GM18907 (cell line): ENCODE results near the gene RIT2.

Experiments used
- ATAC-seq: cut with Tn5 transposase; IDR thresholded peaks from one replicate; pipeline ENCODE4 v1.9.1; 2021; ENCODE audit warnings: mild to moderate bottlenecking, moderate library complexity; ENCODE audit not compliant: unreplicated experiment

The RIT2 gene

DNA sequence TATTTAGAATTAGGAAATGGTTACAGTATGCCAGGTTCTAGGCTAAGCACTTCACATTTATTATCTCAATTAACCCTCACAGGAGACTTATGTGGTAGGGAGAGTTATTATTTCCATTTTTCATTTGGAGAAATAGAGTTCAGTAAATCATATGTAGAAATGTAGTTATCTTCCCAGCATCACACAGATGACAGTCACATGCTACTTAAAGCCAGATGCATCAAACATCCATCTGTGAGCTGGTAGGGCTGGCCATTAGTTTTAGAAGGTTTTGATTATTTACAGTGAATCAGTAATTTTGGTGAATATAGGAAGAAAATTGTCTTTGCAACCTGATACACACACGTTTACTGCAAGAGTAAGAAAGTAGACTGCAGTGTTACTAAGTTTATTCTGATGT is 97.9 kb downstream of the RIT2 start:
- ATAC-seq = no peak

DNA sequence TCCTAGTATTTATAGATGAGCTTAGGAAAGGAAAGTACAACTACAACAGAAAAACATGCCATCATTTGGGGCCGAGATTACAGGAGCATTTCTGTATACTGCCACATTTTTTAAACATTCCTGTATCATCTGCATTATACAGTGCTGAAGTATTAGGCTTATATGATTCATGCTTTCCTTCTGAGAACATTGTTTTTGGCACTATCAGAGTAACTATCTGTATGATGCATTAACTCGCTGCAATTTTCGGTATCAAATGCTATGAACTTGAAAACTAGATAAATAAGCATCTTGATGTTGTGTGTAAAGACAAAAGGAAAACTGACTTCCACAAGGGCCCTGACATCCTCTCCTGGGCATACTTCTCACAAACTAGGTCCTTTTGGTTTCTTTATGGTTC is 102.0 kb downstream of the RIT2 start:
- ATAC-seq = no peak

- ATAC-seq = no peak
Measured at GRCh38 chr18:43012951-43013350, 102.5 kb downstream of the RIT2 start.

DNA sequence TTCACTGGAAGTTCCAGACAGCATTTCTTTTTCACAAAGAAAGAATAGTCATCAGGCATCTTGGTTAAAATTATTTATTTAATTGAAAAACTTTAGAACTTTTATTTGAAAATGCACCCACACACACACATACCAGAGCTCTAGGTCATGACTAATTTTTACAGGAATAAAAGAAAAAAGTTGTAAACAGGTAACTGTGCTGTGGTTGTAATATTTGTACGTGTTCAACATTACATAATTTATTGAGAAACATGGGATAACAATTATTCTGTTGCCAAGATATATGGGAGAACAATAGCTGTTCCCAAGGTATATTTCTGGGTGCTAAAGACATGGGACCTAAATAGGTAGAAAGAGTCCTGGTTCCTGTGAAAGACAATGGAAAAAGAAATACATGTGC is 104.9 kb downstream of the RIT2 start:
- ATAC-seq = no peak

GRCh38 chr18:43009674-43010073 is 105.8 kb downstream of the RIT2 start:
- ATAC-seq = no peak

DNA sequence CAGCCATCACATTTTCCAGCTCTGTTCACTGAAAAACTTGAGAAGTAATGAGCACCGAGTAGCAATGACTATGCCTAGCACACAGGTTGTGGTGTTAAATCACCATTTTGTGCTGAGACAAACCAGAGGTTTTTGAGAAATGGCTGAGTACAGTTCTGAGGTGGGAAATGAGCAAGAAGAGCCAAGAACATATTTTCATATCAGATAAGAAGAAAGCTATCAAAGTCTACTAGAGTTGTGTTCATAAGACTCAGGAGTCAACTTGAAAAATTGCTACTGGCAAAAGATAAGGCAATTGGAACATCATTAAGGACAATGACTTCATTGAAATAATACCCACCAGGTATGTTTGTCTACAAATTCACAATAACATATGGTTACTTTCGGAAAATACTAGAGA is 108.1 kb downstream of the RIT2 start:
- ATAC-seq = no peak

DNA sequence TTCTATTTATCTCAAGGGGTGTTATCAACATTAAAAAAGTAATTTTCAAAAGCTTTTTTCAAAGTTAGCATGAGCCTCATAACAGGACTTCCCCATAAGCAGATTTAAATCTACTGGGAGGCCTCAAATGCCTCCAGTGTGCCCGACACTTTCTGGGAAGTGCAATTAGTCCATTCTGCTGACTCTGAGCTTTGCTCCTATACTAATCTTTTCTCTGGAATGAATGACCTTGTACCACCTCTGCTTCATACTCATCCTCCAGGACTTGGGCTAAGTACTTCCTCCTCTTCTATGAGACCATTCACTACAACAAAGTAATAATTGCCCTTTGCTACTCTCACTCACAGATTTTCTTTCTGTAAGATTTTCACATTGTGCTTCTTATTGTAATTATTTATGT is 111.1 kb downstream of the RIT2 start:
- no peak for ATAC-seq

GRCh38 chr18:43001821-43002220 is 113.7 kb downstream of the RIT2 start:
- ATAC-seq = no peak

DNA sequence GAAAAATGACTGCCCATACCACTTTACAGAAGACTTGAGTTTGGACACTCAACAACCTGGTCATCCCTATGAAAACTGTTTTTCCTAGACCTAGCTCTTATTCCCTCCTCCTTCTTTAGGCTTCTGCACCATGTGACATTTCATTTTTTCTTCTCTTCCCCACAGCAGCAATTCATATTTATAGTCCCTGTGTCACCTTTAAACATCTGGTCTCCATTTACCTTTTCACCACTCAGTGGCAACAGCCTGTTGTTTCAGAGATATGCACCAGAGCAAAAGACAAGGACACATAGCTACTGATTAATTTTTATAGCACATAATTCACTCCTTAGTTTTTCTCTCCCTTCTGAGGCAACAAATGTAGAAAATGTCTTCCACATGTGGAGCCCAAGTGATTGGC is 118.7 kb downstream of the RIT2 start:
- ATAC-seq = no peak

GRCh38 chr18:42980426-42980825 is 135.1 kb downstream of the RIT2 start:
- no peak for ATAC-seq

DNA sequence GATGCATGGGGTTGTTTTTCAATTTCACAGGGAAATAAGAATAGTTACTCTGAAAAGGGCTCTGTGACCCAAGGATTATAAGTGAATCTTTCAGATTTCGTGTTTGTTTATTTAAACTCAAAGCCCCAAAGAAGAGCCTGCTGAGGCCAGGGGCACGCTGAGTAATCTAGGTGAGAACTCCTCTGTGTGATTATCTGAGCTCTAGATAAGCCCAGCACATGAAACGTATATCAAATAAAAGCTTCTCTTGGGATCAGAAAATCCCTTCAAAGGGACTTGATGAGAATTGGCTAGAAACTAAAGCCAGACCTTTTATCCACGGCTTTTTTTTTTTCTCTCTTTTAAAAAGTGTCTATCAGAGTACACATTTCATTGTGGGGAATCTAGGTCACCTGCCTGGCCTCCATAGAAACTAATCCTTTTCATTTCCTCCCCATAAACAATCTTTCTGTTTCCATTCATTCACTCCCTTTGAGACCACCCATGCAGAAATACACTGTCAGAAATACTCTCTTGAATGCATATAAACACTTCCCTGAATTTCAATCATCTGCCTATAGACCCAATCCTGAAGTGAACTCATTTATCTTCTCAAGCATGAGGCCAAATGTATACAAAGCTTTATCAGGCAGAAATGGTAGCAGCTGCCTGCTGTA is 137.4 kb downstream of the RIT2 start:
- ATAC-seq = no peak

GRCh38 chr18:42976869-42977590 is 138.5 kb downstream of the RIT2 start:
- no peak for ATAC-seq

DNA sequence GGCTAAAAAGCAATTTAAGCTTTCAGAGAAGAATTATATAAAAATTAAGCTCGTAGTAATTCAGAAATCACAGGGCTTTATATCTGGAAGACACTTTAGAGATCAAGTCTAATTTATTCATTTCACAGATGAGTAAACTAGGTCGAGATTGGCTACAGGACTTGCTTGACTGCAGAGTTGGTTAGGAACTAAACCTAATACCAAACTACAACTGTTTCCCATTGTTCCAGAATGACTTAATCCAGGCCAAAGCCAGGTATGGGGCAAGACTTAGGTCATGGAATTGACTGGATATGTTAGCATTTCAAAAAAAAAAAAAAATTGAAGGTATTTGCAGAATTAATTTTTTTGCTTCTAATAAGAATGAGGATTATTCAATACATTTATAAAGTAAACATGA is 146.1 kb downstream of the RIT2 start:
- ATAC-seq = no peak

GRCh38 chr18:42961298-42961697 is 154.2 kb downstream of the RIT2 start:
- ATAC-seq = no peak

GRCh38 chr18:42959528-42959927 is 156.0 kb downstream of the RIT2 start:
- ATAC-seq = no peak

DNA sequence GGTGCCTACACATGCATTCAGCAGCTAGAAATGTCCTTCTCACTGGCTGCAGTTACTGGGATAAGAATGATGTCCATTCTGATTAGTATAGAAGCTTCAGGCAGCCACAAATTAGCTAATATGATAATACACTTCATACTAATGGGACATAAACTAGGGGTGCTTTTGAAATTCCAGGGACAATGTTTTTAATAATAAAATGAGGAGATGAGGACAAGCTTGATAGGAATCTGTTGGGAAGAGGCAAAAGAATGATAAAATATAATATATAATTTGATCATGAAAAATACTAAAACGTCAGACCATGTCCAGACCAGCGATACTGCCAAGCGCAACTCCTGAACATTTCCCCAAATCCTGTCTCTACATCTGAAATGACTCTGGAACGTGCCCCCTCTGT is 157.1 kb downstream of the RIT2 start:
- no peak for ATAC-seq

DNA sequence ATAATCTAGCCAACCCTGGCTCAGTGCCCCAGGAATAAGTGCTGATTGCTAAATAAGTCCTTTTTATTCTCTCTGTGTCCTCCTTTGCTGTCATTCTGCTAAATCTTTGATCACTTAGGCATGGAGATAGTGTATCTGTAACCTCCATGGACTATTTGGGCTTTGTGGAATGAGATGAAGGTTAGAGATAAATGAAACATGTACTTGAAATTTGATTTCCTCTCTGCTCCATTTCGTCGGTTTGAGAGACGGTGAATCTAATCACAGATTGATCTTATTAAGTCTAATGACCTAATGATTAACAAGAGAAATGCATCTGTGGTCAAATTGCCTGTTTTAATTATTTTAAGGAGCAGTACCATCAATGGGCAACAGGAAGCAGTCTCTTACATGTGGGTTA is 159.2 kb downstream of the RIT2 start:
- ATAC-seq = no peak

DNA sequence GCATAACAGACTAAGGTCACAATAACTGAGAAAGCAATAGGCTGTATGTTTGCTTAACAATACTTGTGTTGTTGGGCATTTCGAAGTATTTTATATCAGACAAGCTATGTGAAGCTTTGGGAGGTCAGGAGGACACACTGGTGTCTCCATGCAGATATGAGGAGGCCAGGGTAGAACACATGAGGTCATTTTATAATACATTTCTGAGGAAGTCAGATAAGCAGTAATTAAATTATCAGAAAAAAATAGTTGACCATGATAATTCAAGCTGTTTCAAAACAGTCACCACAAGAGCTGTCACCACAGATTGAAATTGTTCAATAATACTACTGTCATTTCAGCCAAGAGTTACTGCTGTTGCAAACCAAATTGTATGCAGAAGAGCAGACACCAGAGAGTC is 160.6 kb downstream of the RIT2 start:
- ATAC-seq = no peak

DNA sequence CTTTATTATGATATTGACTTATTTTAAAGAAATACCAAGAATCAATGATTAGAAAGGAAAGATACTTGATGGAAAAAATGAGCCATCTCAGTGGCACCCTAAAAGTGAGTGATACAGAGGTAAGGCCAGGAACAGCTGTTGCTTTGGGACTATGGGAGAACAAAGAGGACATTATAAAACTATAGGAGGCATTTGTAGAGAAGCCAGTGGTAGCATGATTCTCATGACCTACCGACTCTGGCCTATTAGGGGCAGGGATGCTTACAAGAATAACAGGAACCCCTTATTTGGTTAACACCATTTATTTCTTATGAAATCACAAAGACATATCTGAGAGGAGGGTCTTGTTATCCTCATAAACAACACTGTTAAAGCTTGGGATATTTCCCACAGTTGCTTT is 162.2 kb downstream of the RIT2 start:
- ATAC-seq = no peak

DNA sequence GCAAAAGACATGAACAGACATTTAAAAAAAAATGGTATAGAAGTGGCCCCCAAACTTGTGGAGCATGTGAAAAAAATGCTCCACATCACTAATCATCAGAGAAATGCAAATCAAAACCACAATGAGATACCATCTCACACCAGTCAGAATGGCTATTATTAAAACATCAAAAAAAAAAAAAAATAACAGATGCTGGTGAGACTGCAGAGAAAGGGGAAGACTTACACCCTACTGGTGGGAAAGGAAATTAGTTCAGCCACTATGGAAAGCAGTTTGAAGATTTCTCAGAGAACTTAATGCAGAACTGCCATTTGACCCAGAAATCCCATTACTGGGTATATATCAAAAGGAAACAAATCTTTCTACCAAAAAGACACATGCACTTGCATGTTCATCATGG is 164.8 kb downstream of the RIT2 start:
- no peak for ATAC-seq

- no peak for ATAC-seq
Measured at GRCh38 chr18:42948831-42949230, 166.7 kb downstream of the RIT2 start.

DNA sequence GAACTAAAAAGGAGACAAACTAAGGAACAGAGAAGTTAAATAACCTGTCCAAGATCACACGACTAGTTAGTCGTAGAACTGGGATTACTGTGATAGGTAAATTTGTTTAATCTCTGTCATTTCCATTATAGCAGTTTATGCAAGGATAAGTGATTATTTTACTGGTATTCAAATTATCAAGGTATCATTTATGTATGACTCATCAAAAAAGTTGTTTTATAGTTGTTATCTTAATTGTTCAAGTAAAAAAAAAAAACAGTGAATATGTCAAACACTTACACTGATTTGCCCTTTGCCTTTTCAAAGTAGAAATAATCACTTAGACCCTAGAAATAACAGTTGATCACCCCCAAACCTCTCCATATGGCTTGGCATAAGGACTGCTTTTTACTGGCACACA is 173.6 kb downstream of the RIT2 start:
- no peak for ATAC-seq

DNA sequence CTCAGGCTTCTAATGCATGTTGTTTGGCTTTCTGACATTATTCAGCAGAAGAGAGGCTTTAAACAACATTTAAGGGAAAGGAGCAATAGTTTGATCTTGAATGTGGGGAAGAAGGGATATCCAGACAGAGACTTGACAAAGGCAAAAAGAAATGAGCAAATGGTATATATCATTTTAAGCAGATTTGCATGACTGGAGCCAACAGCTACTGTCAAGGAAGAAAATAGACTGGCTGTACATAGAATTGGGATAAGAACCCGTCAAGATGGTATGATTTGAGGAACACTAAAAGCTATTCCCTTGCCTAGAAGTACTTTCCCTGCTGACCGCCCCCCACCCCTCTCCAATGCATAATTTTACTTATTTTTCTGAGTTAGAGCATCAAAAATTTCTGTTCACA is 174.5 kb downstream of the RIT2 start:
- no peak for ATAC-seq
